H1 (cell line): Measurements from ENCODE around the gene ARHGAP5.

Source experiments
- BACH1 ChIP-seq: IDR thresholded peaks from 2 replicates; pipeline ENCODE4 v1.6.1; 2012; ENCODE audit warnings: low read length, improper control_type of control experiment
- CBX5 ChIP-seq: fragments of 300-800, 300-1000 bp; sonication (generic); IDR thresholded peaks from 2 replicates; pipeline ENCODE4 v1.7.1; 2016; ENCODE audit warnings: antibody characterized with exemption, low read length, low read depth
- EP300 ChIP-seq, 2 experiments: IDR thresholded peaks; 1 replicate in 1 of 2; 2 replicates in 1 of 2; pipeline ENCODE4 v1.6.1; 2011 to 2012; ENCODE audit warnings: low read depth in 2 of 2, low read length in 2 of 2, mild to moderate bottlenecking in 2 of 2, borderline replicate concordance in 1 of 2, inconsistent platforms in 1 of 2, moderate library complexity in 1 of 2
- EZH2 ChIP-seq: fragments of 200-600 bp; sonication (generic); IDR thresholded peaks from 2 replicates; pipeline ENCODE4 v1.7.1; 2012; ENCODE audit warnings: low read depth, mild to moderate bottlenecking, moderate library complexity, low read length, inconsistent platforms; ENCODE audit not compliant: severe bottlenecking
- FOSL1 ChIP-seq: IDR thresholded peaks from 2 replicates; pipeline ENCODE4 v1.6.1; 2011; ENCODE audit warnings: mild to moderate bottlenecking, low read depth, low read length, moderate library complexity; ENCODE audit not compliant: insufficient read depth
- POLR2A ChIP-seq, 2 experiments: IDR thresholded peaks; 1 replicate in 1 of 2; 2 replicates in 1 of 2; pipeline ENCODE4 v1.6.1; 2011; ENCODE audit warnings: low read depth in 2 of 2, low read length in 2 of 2, mild to moderate bottlenecking in 2 of 2; ENCODE audit errors: control extremely low read depth in 1 of 2
- RFX5 ChIP-seq: IDR thresholded peaks from 2 replicates; pipeline ENCODE4 v1.6.1; 2011; ENCODE audit warnings: low read depth, low read length, improper control_type of control experiment, borderline replicate concordance
- RNF2 ChIP-seq: fragments of 200-900, 300-1000 bp; sonication (generic); IDR thresholded peaks from 2 replicates; pipeline ENCODE4 v1.7.1; 2016; ENCODE audit warnings: borderline replicate concordance, low read depth, mild to moderate bottlenecking, antibody characterized with exemption, low read length; ENCODE audit not compliant: poor library complexity, severe bottlenecking; ENCODE audit errors: missing control alignments
- SP2 ChIP-seq: IDR thresholded peaks from 2 replicates; pipeline ENCODE4 v1.6.1; 2012; ENCODE audit warnings: mild to moderate bottlenecking, low read length, inconsistent platforms
- TF ChIP-seq, protein P1 (sequence below), 3 experiments: IDR thresholded peaks; 1 replicate in 2 of 3; 2 replicates in 1 of 3; pipeline versions ENCODE4 v1.5.1 to v1.6.1; 2011; ENCODE audit warnings: low read length in 3 of 3, mild to moderate bottlenecking in 3 of 3, inconsistent platforms in 2 of 3, low read depth in 1 of 3, moderate library complexity in 1 of 3; ENCODE audit not compliant: insufficient read depth in 1 of 3; ENCODE audit errors: control extremely low read depth in 1 of 3
- TF ChIP-seq, protein P2 (sequence below): IDR thresholded peaks from 2 replicates; pipeline ENCODE4 v1.6.1; 2011; ENCODE audit warnings: low read length, improper control_type of control experiment

GRCh38 chr14:32205984-32206383 is 128.9 kb downstream of the ARHGAP5 start:
- no peak for TF ChIP-seq FOSL1
- no peak for TF ChIP-seq EZH2
- TF ChIP-seq, protein P1, sequence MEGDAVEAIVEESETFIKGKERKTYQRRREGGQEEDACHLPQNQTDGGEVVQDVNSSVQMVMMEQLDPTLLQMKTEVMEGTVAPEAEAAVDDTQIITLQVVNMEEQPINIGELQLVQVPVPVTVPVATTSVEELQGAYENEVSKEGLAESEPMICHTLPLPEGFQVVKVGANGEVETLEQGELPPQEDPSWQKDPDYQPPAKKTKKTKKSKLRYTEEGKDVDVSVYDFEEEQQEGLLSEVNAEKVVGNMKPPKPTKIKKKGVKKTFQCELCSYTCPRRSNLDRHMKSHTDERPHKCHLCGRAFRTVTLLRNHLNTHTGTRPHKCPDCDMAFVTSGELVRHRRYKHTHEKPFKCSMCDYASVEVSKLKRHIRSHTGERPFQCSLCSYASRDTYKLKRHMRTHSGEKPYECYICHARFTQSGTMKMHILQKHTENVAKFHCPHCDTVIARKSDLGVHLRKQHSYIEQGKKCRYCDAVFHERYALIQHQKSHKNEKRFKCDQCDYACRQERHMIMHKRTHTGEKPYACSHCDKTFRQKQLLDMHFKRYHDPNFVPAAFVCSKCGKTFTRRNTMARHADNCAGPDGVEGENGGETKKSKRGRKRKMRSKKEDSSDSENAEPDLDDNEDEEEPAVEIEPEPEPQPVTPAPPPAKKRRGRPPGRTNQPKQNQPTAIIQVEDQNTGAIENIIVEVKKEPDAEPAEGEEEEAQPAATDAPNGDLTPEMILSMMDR (IDR thresholded peaks at IDR 0.05; ENCODE audit: control extremely low read depth in 1 of 3, insufficient read depth in 1 of 3, low read depth in 1 of 3, low read length in 3 of 3) = peak in 1 of 3 experiments; percentile 28; a peak in 2 of 4 replicates
- no peak for TF ChIP-seq RFX5
- no peak for TF ChIP-seq CBX5
- TF ChIP-seq SP2 = no peak
- no peak for TF ChIP-seq EP300 (IDR thresholded peaks at IDR 0.05; ENCODE audit: borderline replicate concordance in 1 of 2, low read depth in 2 of 2, low read length in 2 of 2)
- no peak for TF ChIP-seq POLR2A (IDR thresholded peaks at IDR 0.05; ENCODE audit: control extremely low read depth in 1 of 2, low read depth in 2 of 2, low read length in 2 of 2)
- TF ChIP-seq, protein P2, sequence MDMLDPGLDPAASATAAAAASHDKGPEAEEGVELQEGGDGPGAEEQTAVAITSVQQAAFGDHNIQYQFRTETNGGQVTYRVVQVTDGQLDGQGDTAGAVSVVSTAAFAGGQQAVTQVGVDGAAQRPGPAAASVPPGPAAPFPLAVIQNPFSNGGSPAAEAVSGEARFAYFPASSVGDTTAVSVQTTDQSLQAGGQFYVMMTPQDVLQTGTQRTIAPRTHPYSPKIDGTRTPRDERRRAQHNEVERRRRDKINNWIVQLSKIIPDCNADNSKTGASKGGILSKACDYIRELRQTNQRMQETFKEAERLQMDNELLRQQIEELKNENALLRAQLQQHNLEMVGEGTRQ = no peak
- no peak for TF ChIP-seq BACH1
- no peak for TF ChIP-seq RNF2
